GM12878 (cell line): Measurements from ENCODE around the gene NCOA6. TPM values are rescaled to one million over a fixed set of nuclear protein-coding genes. Genes with fewer than 3 reads are reported as not detected.

ENCODE experiments used
- ATAC-seq: fragments of 200-7000 bp; cut with Tn5 transposase; 3 replicates; pipeline ENCODE4 v1.9.1; 2020; ENCODE audit warnings: mild to moderate bottlenecking, moderate library complexity
- BruUV-seq: library from RNA; stranded (reverse); fragments of 400-500 nt; replicated peaks from 2 replicates; lab custom pipeline; 2021; lab: Mats Ljungman, UMichigan
- CTCF ChIA-PET: fragments of 300-600 bp; sonication (Branson Sonifier 250); formaldehyde crosslinking; extraction: SDS; loops from one replicate; lab custom pipeline; 2021; ENCODE audit warnings: inconsistent platforms; lab: Yijun Ruan, JAX
- POLR2A ChIA-PET: fragments of 350-600 bp; formaldehyde crosslinking; extraction: SDS; loops from one replicate; lab custom pipeline; 2021; ENCODE audit warnings: inconsistent platforms; lab: Charles Lee
- RAD21 ChIA-PET: fragments of 300-600 bp; sonication (Branson Sonifier 250); formaldehyde crosslinking; loops from one replicate; lab custom pipeline; 2023; ENCODE audit warnings: antibody characterized with exemption; ENCODE audit not compliant: unreplicated experiment; lab: Charles Lee
- SMC1A ChIA-PET: fragments of 300-600 bp; sonication (Branson Sonifier 250); formaldehyde crosslinking; loops from one replicate; lab custom pipeline; 2023; ENCODE audit not compliant: unreplicated experiment, uncharacterized antibody; lab: Charles Lee
- DNase-seq: peaks from one replicate; pipeline ENCODE4 v3.0.0-alpha.2; 2011; ENCODE audit warnings: low read depth, low spot score
- FAIRE-seq: peaks from 3 replicates; lab custom pipeline; 2011; peaks lifted over from hg19 to GRCh38; lab: Jason Lieb, UNC
- H2AFZ ChIP-seq: 2 replicates; pipeline ENCODE4 v1.6.0; 2011; ENCODE audit warnings: low read depth, low read length, control low read depth; ENCODE audit not compliant: control insufficient read depth
- H3K27ac ChIP-seq: 2 replicates; pipeline ENCODE4 v1.5.1; 2011; ENCODE audit warnings: control low read depth; ENCODE audit not compliant: control insufficient read depth, insufficient read depth
- H3K27me3 ChIP-seq, 2 experiments: replicated peaks in 1 of 2; 2 replicates each; pipeline versions ENCODE4 v1.6.0 to v1.6.1; 2011; ENCODE audit warnings: low read length in 1 of 2; ENCODE audit not compliant: control insufficient read depth in 2 of 2, insufficient read depth in 2 of 2
- H3K36me3 ChIP-seq, 2 experiments: 2 replicates each; pipeline ENCODE4 v1.5.1; 2011; ENCODE audit warnings: low read length in 1 of 2; ENCODE audit not compliant: control insufficient read depth in 2 of 2, insufficient read depth in 2 of 2
- H3K4me1 ChIP-seq: 2 replicates; pipeline ENCODE4 v1.6.1; 2011; ENCODE audit warnings: mild to moderate bottlenecking, low read length, moderate library complexity, mixed read lengths; ENCODE audit not compliant: control insufficient read depth, insufficient read depth
- H3K4me2 ChIP-seq: 2 replicates; pipeline ENCODE4 v1.6.0; 2011; ENCODE audit warnings: control low read depth; ENCODE audit not compliant: control insufficient read depth, insufficient read depth
- H3K4me3 ChIP-seq: fragments of 200-600 bp; sonication (generic); 2 replicates; pipeline ENCODE4 v1.5.1; 2016
- H3K79me2 ChIP-seq: 2 replicates; pipeline ENCODE4 v1.6.0; 2011; ENCODE audit warnings: low read length; ENCODE audit not compliant: control insufficient read depth, insufficient read depth
- H3K9ac ChIP-seq: 2 replicates; pipeline ENCODE4 v1.8.0; 2011; ENCODE audit warnings: low read length, control low read depth, mixed read lengths; ENCODE audit not compliant: control insufficient read depth, insufficient read depth
- H3K9me3 ChIP-seq: replicated peaks from 3 replicates; pipeline ENCODE4 v1.5.1; 2011; ENCODE audit warnings: mild to moderate bottlenecking, low read length; ENCODE audit not compliant: control insufficient read depth, insufficient read depth
- H4K20me1 ChIP-seq: 2 replicates; pipeline ENCODE4 v1.6.0; 2011; ENCODE audit not compliant: control insufficient read depth, insufficient read depth
- BRCA1 ChIP-seq: IDR thresholded peaks from 2 replicates; pipeline ENCODE4 v1.6.1; 2011; ENCODE audit warnings: low read depth, low read length, improper control_type of control experiment
- CBX3 ChIP-seq: fragments of 200-600 bp; sonication (generic); IDR thresholded peaks from 2 replicates; pipeline ENCODE4 v1.6.1; 2016; ENCODE audit warnings: low read depth, borderline replicate concordance
- CHD1 ChIP-seq: IDR thresholded peaks from 2 replicates; pipeline ENCODE4 v1.6.1; 2012; ENCODE audit warnings: low read depth, low read length, improper control_type of control experiment
- E4F1 ChIP-seq: fragments of 450-650 bp; IDR thresholded peaks from 2 replicates; pipeline ENCODE4 v1.6.1; 2018; ENCODE audit warnings: borderline replicate concordance, mild to moderate bottlenecking; ENCODE audit not compliant: partially characterized antibody
- ELK1 ChIP-seq: IDR thresholded peaks from 2 replicates; pipeline ENCODE4 v1.6.1; 2012; ENCODE audit warnings: low read depth, low read length, improper control_type of control experiment
- EP300 ChIP-seq, 2 experiments: fragments of 150-350 bp in 1 of 2; IDR thresholded peaks; 2 replicates each; pipeline ENCODE4 v1.6.1; 2011 to 2012; ENCODE audit warnings: low read depth in 2 of 2, low read length in 2 of 2, borderline replicate concordance in 1 of 2, improper control_type of control experiment in 1 of 2, inconsistent platforms in 1 of 2; ENCODE audit not compliant: control insufficient read depth in 1 of 2
- HCFC1 ChIP-seq: fragments of 150-350 bp; IDR thresholded peaks from 2 replicates; pipeline ENCODE4 v1.6.1; 2014; ENCODE audit warnings: low read length
- MEF2B ChIP-seq: fragments of 450-650 bp; IDR thresholded peaks from 2 replicates; pipeline ENCODE4 v1.6.1; 2018; ENCODE audit warnings: mild to moderate bottlenecking, moderate library complexity; ENCODE audit not compliant: partially characterized antibody, poor library complexity, severe bottlenecking
- MTA2 ChIP-seq: fragments of 450-650 bp; IDR thresholded peaks from 2 replicates; pipeline ENCODE4 v1.6.1; 2016; ENCODE audit warnings: low read depth, mild to moderate bottlenecking, moderate library complexity
- MXI1 ChIP-seq: fragments of 150-350 bp; IDR thresholded peaks from 2 replicates; pipeline ENCODE4 v1.6.1; 2011; ENCODE audit warnings: low read depth, mild to moderate bottlenecking, inconsistent platforms, low read length, improper control_type of control experiment
- NBN ChIP-seq: fragments of 450-650 bp; IDR thresholded peaks from 2 replicates; pipeline ENCODE4 v1.6.1; 2016
- NKRF ChIP-seq: fragments of 450-650 bp; conservative IDR thresholded peaks from 2 replicates; pipeline ENCODE4 v1.6.1; 2017; ENCODE audit warnings: mild to moderate bottlenecking, moderate library complexity
- NR2C1 ChIP-seq: fragments of 450-650 bp; IDR thresholded peaks from 2 replicates; pipeline ENCODE4 v1.6.1; 2017; ENCODE audit warnings: antibody characterized with exemption, mild to moderate bottlenecking, moderate library complexity
- RFX5 ChIP-seq: IDR thresholded peaks from 2 replicates; pipeline ENCODE4 v1.6.1; 2011; ENCODE audit warnings: low read depth, low read length, improper control_type of control experiment
- SMAD5 ChIP-seq: IDR thresholded peaks from 2 replicates; pipeline ENCODE4 v1.6.1; 2016; ENCODE audit warnings: antibody characterized with exemption, low read depth
- SUPT20H ChIP-seq: IDR thresholded peaks from 2 replicates; pipeline ENCODE4 v1.6.1; 2011; ENCODE audit warnings: low read depth, mild to moderate bottlenecking, low read length, moderate library complexity, borderline replicate concordance; ENCODE audit not compliant: control insufficient read depth
- TCF7 ChIP-seq: IDR thresholded peaks from 2 replicates; pipeline ENCODE4 v1.6.1; 2014; ENCODE audit warnings: antibody characterized with exemption, borderline replicate concordance
- ZNF217 ChIP-seq: fragments of 450-650 bp; IDR thresholded peaks from 2 replicates; pipeline ENCODE4 v1.6.1; 2017; ENCODE audit warnings: antibody characterized with exemption, mild to moderate bottlenecking
- ZNF24 ChIP-seq: fragments of 450-650 bp; IDR thresholded peaks from 2 replicates; pipeline ENCODE4 v1.6.1; 2017; ENCODE audit warnings: antibody characterized with exemption, mild to moderate bottlenecking
- ZNF384 ChIP-seq: IDR thresholded peaks from 2 replicates; pipeline ENCODE4 v1.6.1; 2012; ENCODE audit warnings: low read depth, mild to moderate bottlenecking, low read length, improper control_type of control experiment, borderline replicate concordance
- WGBS: methylation state at CpG from one replicate; pipeline ENCODE4 v1.1.6; 2016; ENCODE audit warnings: low lambda C conversion rate; ENCODE audit not compliant: insufficient replicate concordance, insufficient coverage; ENCODE audit errors: missing lambda C conversion rate; 5-methylcytosine and 5-hydroxymethylcytosine counted together
- in situ Hi-C: fragments of 300-500 bp; cut with MboI; formaldehyde crosslinking; loops from 9 replicates; pipeline ENCODE4 v1.14.3; 2018; ENCODE audit warnings: mixed read lengths
- intact Hi-C: fragments of 100-400 bp; cut with micrococcal nuclease; formaldehyde crosslinking; loops from one replicate; pipeline ENCODE4 v1.14.2; 2022; ENCODE audit not compliant: unreplicated experiment
- polyA plus RNA-seq, 11 experiments: library from polyadenylated mRNA; depleted of rRNA in 4 of 11; unstranded in 6 of 11; stranded (reverse) in 5 of 11; fragments of >200 nt; fragmentation: Nextera tagmentation in 4 of 11; fragmentation: Illumina TruSeq in 1 of 11; extraction: Ambion mirVana in 4 of 11; extraction: Trizol in 1 of 11; gene quantifications; 1 replicate in 1 of 11; 2 replicates in 10 of 11; pipeline versions ENCODE4 v1.2.1 to v1.2.3, GENCODE V29; 2011 to 2016; ENCODE audit warnings: inconsistent platforms in 2 of 11, missing spikeins in 2 of 11, low read depth in 1 of 11
- total RNA-seq, 4 experiments: library from RNA; depleted of rRNA in 3 of 4; stranded (reverse); fragments of >200 nt in 3 of 4; fragmentation: Illumina TruSeq in 1 of 4; extraction: Trizol in 1 of 4; gene quantifications; 2 replicates each; pipeline versions ENCODE4 v1.2.1 to v1.2.3, GENCODE V29; 2013 to 2021

The NCOA6 gene
- total and polyA plus RNA-seq, 10 of the 15 experiments (the other 5 are each of a cell fraction or from before 2014, with no cell fraction given) = 6.1 to 20.6 (median 12.6) TPM

GRCh38 chr20:34755367-34755766 is 70.1 kb downstream of the NCOA6 start:
- RAD21 ChIA-PET = interaction anchor here (1.1 to 4.3 kb wide), 4 partner anchors 12 to 44 kb away, joined by 4 to 17 read pairs (median 7); no protein-coding TSS in a partner anchor
- in situ Hi-C loops = no loop called here
- TF ChIP-seq MXI1 (no peak), NBN (no peak), HCFC1 (no peak), CHD1 (no peak), CBX3 (no peak), E4F1 (no peak), TCF7 (peak; percentile 98), MEF2B (peak; percentile 89), ELK1 (no peak), MTA2 (peak; percentile 91), BRCA1 (no peak), SMAD5 (no peak), NR2C1 (no peak), EP300 (IDR thresholded peaks at IDR 0.05; ENCODE audit: borderline replicate concordance in 1 of 2, control insufficient read depth in 1 of 2, low read depth in 2 of 2, low read length in 2 of 2) (peak; percentile 78 to 91; a peak in 2 of 4 replicates), ZNF24 (peak; percentile 47; the same call in 1 of the 2 replicates), ZNF217 (peak; percentile 55; the same call in 1 of the 2 replicates), NKRF (no peak), ZNF384 (no peak), SUPT20H (no peak), RFX5 (no peak)

More at GRCh38 chr20:34755367-34755766, 70.1 kb downstream of the NCOA6 start:
- no TSS peak for BruUV-seq
- Histone ChIP-seq H3K27ac (peak overlapping the region; percentile 73), H3K4me2 (no peak overlapping the region), H3K27me3 (no peaks in the 10 kb centered on the region), H3K4me3 (no peak overlapping the region), H2AFZ (no peak overlapping the region), H3K79me2 (no peaks in the 10 kb centered on the region), H4K20me1 (no peaks in the 10 kb centered on the region), H3K36me3 (peaks cover 6 to 24% of the 10 kb centered on the region in 2 experiments), H3K4me1 (peaks cover 24% of the 10 kb centered on the region), H3K9me3 (no peaks in the 10 kb centered on the region; the same call in 2 of the 3 replicates), H3K9ac (no peak overlapping the region)
- CTCF ChIA-PET = interaction anchor here (0.6 to 7.3 kb wide), 6 partner anchors 14 to 443 kb away, joined by 3 to 58 read pairs (median 6); no protein-coding TSS in a partner anchor
- DNase-seq (peak; percentile 52), ATAC-seq (peak; percentile 97), FAIRE-seq (peak; percentile 77)
- WGBS = 42% methylated on average over 1 of the region's 1 CpG
- intact Hi-C loops = loop anchor here (1.0 to 2.0 kb wide), 2 partner anchors 36 to 45 kb away; no protein-coding TSS in a partner anchor
- POLR2A ChIA-PET = interaction anchor here (1.1 to 1.6 kb wide), 4 partner anchors 27 to 42 kb away, joined by 3 to 7 read pairs (median 5); no protein-coding TSS in a partner anchor
- SMC1A ChIA-PET = interaction anchor here (0.7 to 6.7 kb wide), 12 partner anchors 8 to 94 kb away, joined by 3 to 41 read pairs (median 8); partner anchors contain the start of gene TP53INP2
